ENCODE measurements around the gene GALNT1. TPM values are rescaled to one million over a fixed set of nuclear protein-coding genes. Genes with fewer than 3 reads are reported as not detected.

GALNT1 gene
- total RNA-seq, 1 donor from 2014 or later = 72.5 TPM

- no peak for DNase-seq (ENCODE audit: low spot score)
These were observed 36.7 kb downstream of the GALNT1 start for GRCh38 chr18:35618289-35618688.

- peak; percentile 18 for DNase-seq (ENCODE audit: low spot score)
These were observed 37.2 kb downstream of the GALNT1 start for GRCh38 chr18:35618696-35619095.

GRCh38 chr18:35619464-35619863 lies 37.9 kb downstream of the GALNT1 start:
- no peak for DNase-seq (ENCODE audit: low spot score)

GRCh38 chr18:35619941-35620340 lies 38.4 kb downstream of the GALNT1 start:
- no peak for DNase-seq (ENCODE audit: low spot score)

- no peak for DNase-seq (ENCODE audit: low spot score)
These were observed 39.2 kb downstream of the GALNT1 start for GRCh38 chr18:35620765-35621164.

GRCh38 chr18:35623255-35623654 lies 41.7 kb downstream of the GALNT1 start:
- no peak for DNase-seq (ENCODE audit: low spot score)

GRCh38 chr18:35624146-35624545 lies 42.6 kb downstream of the GALNT1 start:
- no peak for DNase-seq (ENCODE audit: low spot score)

- no peak for DNase-seq (ENCODE audit: low spot score)
These were observed 43.7 kb downstream of the GALNT1 start for GRCh38 chr18:35625232-35625631.

GRCh38 chr18:35633761-35634160 lies 52.2 kb downstream of the GALNT1 start:
- no peak for DNase-seq (ENCODE audit: low spot score)

GRCh38 chr18:35634323-35634722 lies 52.8 kb downstream of the GALNT1 start:
- DNase-seq (ENCODE audit: low spot score) = no peak

GRCh38 chr18:35635170-35635569 lies 53.6 kb downstream of the GALNT1 start:
- peak; percentile 63 for DNase-seq (ENCODE audit: low spot score)

- DNase-seq (ENCODE audit: low spot score) = no peak
These were observed 55.7 kb downstream of the GALNT1 start for GRCh38 chr18:35637227-35637626.

GRCh38 chr18:35639296-35639695 lies 57.8 kb downstream of the GALNT1 start:
- DNase-seq (ENCODE audit: low spot score) = no peak

- no peak for DNase-seq (ENCODE audit: low spot score)
These were observed 59.9 kb downstream of the GALNT1 start for GRCh38 chr18:35641467-35641866.

- no peak for DNase-seq (ENCODE audit: low spot score)
These were observed 60.4 kb downstream of the GALNT1 start for GRCh38 chr18:35641916-35642315.

GRCh38 chr18:35642802-35643201 lies 61.3 kb downstream of the GALNT1 start:
- DNase-seq (ENCODE audit: low spot score) = no peak

- DNase-seq (ENCODE audit: low spot score) = no peak
These were observed 64.9 kb downstream of the GALNT1 start for GRCh38 chr18:35646449-35646848.

- no peak for DNase-seq (ENCODE audit: low spot score)
These were observed 72.0 kb downstream of the GALNT1 start for GRCh38 chr18:35653392-35654135.

GRCh38 chr18:35658112-35658511 lies 76.6 kb downstream of the GALNT1 start:
- DNase-seq (ENCODE audit: low spot score) = no peak

- no peak for DNase-seq (ENCODE audit: low spot score)
These were observed 80.1 kb downstream of the GALNT1 start for GRCh38 chr18:35661483-35662146.

- no peak for DNase-seq (ENCODE audit: low spot score)
These were observed 80.9 kb downstream of the GALNT1 start for GRCh38 chr18:35662293-35663062.

- DNase-seq (ENCODE audit: low spot score) = no peak
These were observed 90.5 kb downstream of the GALNT1 start for GRCh38 chr18:35671966-35672603.
